Liver (tissue), 9 donors: ENCODE results near the gene PDE2A. TPM values are rescaled to one million over a fixed set of nuclear protein-coding genes. Genes with fewer than 3 reads are reported as not detected.
"Not testable (repeated sequence)": the region's sequence is repeated elsewhere in the genome, so short reads cannot be mapped to it uniquely, and the experiment has no call there.

Experiments
- DNase-seq: peaks from one replicate; pipeline ENCODE4 v3.0.0-alpha.2; 2017; ENCODE audit warnings: low spot score
- H3K27ac ChIP-seq, 2 donors: one replicate each; pipeline ENCODE4 v1.7.0; 2013; ENCODE audit warnings: inconsistent platforms in 2 of 2, low read length in 2 of 2, control low read depth in 1 of 2, low read depth in 1 of 2, mild to moderate bottlenecking in 1 of 2
- H3K27me3 ChIP-seq, 4 donors: one replicate each; pipeline versions ENCODE4 v1.6.1 to v1.7.0; 2013; ENCODE audit warnings: low read length in 3 of 4, inconsistent platforms in 1 of 4, mild to moderate bottlenecking in 1 of 4, moderate library complexity in 1 of 4; ENCODE audit not compliant: control insufficient read depth in 4 of 4, insufficient read depth in 4 of 4
- H3K36me3 ChIP-seq, 4 donors: one replicate each; pipeline versions ENCODE4 v1.6.1 to v1.7.0; 2013; ENCODE audit warnings: low read length in 3 of 4, mild to moderate bottlenecking in 3 of 4, low read depth in 1 of 4, moderate library complexity in 1 of 4; ENCODE audit not compliant: control insufficient read depth in 4 of 4, insufficient read depth in 3 of 4
- H3K4me1 ChIP-seq, 4 donors: one replicate each; pipeline versions ENCODE4 v1.6.1 to v1.7.0; 2013; ENCODE audit warnings: low read length in 3 of 4, mild to moderate bottlenecking in 3 of 4, moderate library complexity in 1 of 4; ENCODE audit not compliant: control insufficient read depth in 4 of 4, insufficient read depth in 4 of 4
- H3K4me3 ChIP-seq, 3 donors: one replicate each; pipeline versions ENCODE4 v1.6.1 to v1.7.0; 2013; ENCODE audit warnings: low read length in 3 of 3, control low read depth in 1 of 3, low read depth in 1 of 3, mild to moderate bottlenecking in 1 of 3
- H3K9ac ChIP-seq, 2 donors: one replicate each; pipeline ENCODE4 v1.7.0; 2013; ENCODE audit warnings: low read length in 2 of 2, mild to moderate bottlenecking in 2 of 2, moderate library complexity in 2 of 2, control low read depth in 1 of 2, low read depth in 1 of 2
- H3K9me3 ChIP-seq, 4 donors: one replicate each; pipeline versions ENCODE4 v1.6.1 to v1.7.0; 2013; ENCODE audit warnings: low read length in 3 of 4; ENCODE audit not compliant: control insufficient read depth in 4 of 4
- ATF3 ChIP-seq: IDR thresholded peaks from 2 replicates; pipeline ENCODE4 v1.6.1; 2016; ENCODE audit warnings: antibody characterized with exemption
- CTCF ChIP-seq: fragments of 150-350 bp; IDR thresholded peaks from 2 replicates; pipeline ENCODE4 v1.5.1; 2017; ENCODE audit warnings: improper control_type of control experiment, low read depth, low read length; ENCODE audit not compliant: missing input control
- FOXA1 ChIP-seq: IDR thresholded peaks from 2 replicates; pipeline ENCODE4 v1.6.1; 2016; ENCODE audit warnings: antibody characterized with exemption
- NR2F2 ChIP-seq: IDR thresholded peaks from 2 replicates; pipeline ENCODE4 v1.6.1; 2016; ENCODE audit warnings: antibody characterized with exemption
- RAD21 ChIP-seq, 2 donors: IDR thresholded peaks; 2 replicates each; pipeline ENCODE4 v1.6.1; 2016; ENCODE audit warnings: antibody characterized with exemption in 2 of 2, mild to moderate bottlenecking in 2 of 2
- REST ChIP-seq: IDR thresholded peaks from 2 replicates; pipeline ENCODE4 v1.6.1; 2016; ENCODE audit warnings: antibody characterized with exemption, mild to moderate bottlenecking
- RXRA ChIP-seq, 2 donors: IDR thresholded peaks; 2 replicates each; pipeline ENCODE4 v1.6.1; 2017 to 2018; ENCODE audit warnings: antibody characterized with exemption in 2 of 2, mild to moderate bottlenecking in 1 of 2
- SP1 ChIP-seq: IDR thresholded peaks from 2 replicates; pipeline ENCODE4 v1.6.1; 2018; ENCODE audit warnings: antibody characterized with exemption, mild to moderate bottlenecking
- WGBS: extraction: QIAGEN DNeasy Blood & Tissue Kit; methylation state at CpG from one replicate; pipeline ENCODE4 v1.1.7; 2013; 5-methylcytosine and 5-hydroxymethylcytosine counted together
- polyA plus RNA-seq, 2 donors: library from polyadenylated mRNA; stranded (reverse) in 1 of 2; unstranded in 1 of 2; fragments of 200-250 nt in 1 of 2; fragments of >200 nt in 1 of 2; fragmentation: Nextera tagmentation in 1 of 2; extraction: Ambion mirVana in 1 of 2; gene quantifications; one replicate each; pipeline versions ENCODE4 v1.2.1 to v1.2.3, GENCODE V29; 2013 to 2015
- total RNA-seq, 2 donors: library from RNA; depleted of rRNA; stranded (reverse); fragments of >200 nt; gene quantifications; one replicate each; pipeline ENCODE4 v1.2.3, GENCODE V29; 2014
- donor health status: healthy.
- donor health status: healthy.
- donor health status: healthy.
- donor health status: healthy.
- donor health status: healthy.

The PDE2A gene
- total and polyA plus RNA-seq, 4 donors: 4.3 to 32.8 (median 12.9) TPM

GRCh38 chr11:72573855-72574445, 100.3 kb downstream of the PDE2A start (continued):
- TF ChIP-seq FOXA1: no peak

- Histone ChIP-seq H3K4me1 (peaks cover 0 to 3% (median 0%) of the 10 kb centered on the region in 4 donors), H3K9ac (no peak overlapping the region), H3K27me3 (no peaks in the 10 kb centered on the region), H3K36me3 (no peaks in the 10 kb centered on the region), H3K27ac (no peak overlapping the region), H3K9me3 (no peaks in the 10 kb centered on the region), H3K4me3 (no peak overlapping the region)
- 30% methylated on average over 10 of the region's 10 CpGs for WGBS
- TF ChIP-seq RAD21 (IDR thresholded peaks at IDR 0.05) (peak; percentile 59 to 70), REST (no peak), RXRA (IDR thresholded peaks at IDR 0.05) (peak in 1 of 2 donors; percentile 44), SP1 (no peak), CTCF (peak; percentile 74), NR2F2 (no peak), ATF3 (no peak)
- DNase-seq: peak; percentile 58
Measured at GRCh38 chr11:72573072-72573854, 101.0 kb downstream of the PDE2A start.

- WGBS: 53% methylated on average over 4 of the region's 4 CpGs
- not testable (repeated sequence) for H3K27me3 ChIP-seq, H3K27ac ChIP-seq, H3K4me3 ChIP-seq, DNase-seq, H3K36me3 ChIP-seq, H3K4me1 ChIP-seq, H3K9ac ChIP-seq, H3K9me3 ChIP-seq
Measured at GRCh38 chr11:72572540-72572939, 101.7 kb downstream of the PDE2A start.
